ENCODE measurements around the gene MCM5.
A peak's percentile ranks its signal among the peaks of the same experiment; 100 is the strongest.

MCM5 gene

GRCh38 chr22:35411102-35411501 is 11.2 kb downstream of the MCM5 start:
- TF ChIP-seq RAD21 (IDR thresholded peaks at IDR 0.05; ENCODE audit: low read depth) (no peak), ZBTB7A (IDR thresholded peaks at IDR 0.05; ENCODE audit: low read depth) (no peak), MAX (IDR thresholded peaks at IDR 0.05) (no peak), USF1 (IDR thresholded peaks at IDR 0.05) (no peak), NFIC (IDR thresholded peaks at IDR 0.05) (no peak), CREB1 (IDR thresholded peaks at IDR 0.05; ENCODE audit: low read depth) (no peak)

- TF ChIP-seq ZBTB7A (IDR thresholded peaks at IDR 0.05; ENCODE audit: low read depth): no peak
- TF ChIP-seq TAF1 (IDR thresholded peaks at IDR 0.05; ENCODE audit: low read depth): no peak
- TF ChIP-seq RAD21 (IDR thresholded peaks at IDR 0.05; ENCODE audit: low read depth): no peak
- TF ChIP-seq FOXM1 (IDR thresholded peaks at IDR 0.05; ENCODE audit: borderline replicate concordance, low read depth): no peak
- no peak for TF ChIP-seq MAX (IDR thresholded peaks at IDR 0.05)
- no peak for TF ChIP-seq USF1 (IDR thresholded peaks at IDR 0.05)
- TF ChIP-seq CEBPB (IDR thresholded peaks at IDR 0.05): no peak
- no peak for TF ChIP-seq CREB1 (IDR thresholded peaks at IDR 0.05; ENCODE audit: low read depth)
- TF ChIP-seq YY1 (IDR thresholded peaks at IDR 0.05; ENCODE audit: low read depth): no peak
- TF ChIP-seq TCF12 (IDR thresholded peaks at IDR 0.05; ENCODE audit: low read depth): no peak
- no peak for TF ChIP-seq EGR1 (IDR thresholded peaks at IDR 0.05)
- no peak for TF ChIP-seq TEAD4 (IDR thresholded peaks at IDR 0.05)
- TF ChIP-seq REST (IDR thresholded peaks at IDR 0.05; ENCODE audit: low read depth): no peak
These were observed 13.7 kb downstream of the MCM5 start for GRCh38 chr22:35413624-35414023.

GRCh38 chr22:35417606-35418005 is 17.7 kb downstream of the MCM5 start:
- no peak for TF ChIP-seq USF1 (IDR thresholded peaks at IDR 0.05)

- TF ChIP-seq CEBPB (IDR thresholded peaks at IDR 0.05) (0 out of 2 replicates have a peak, but pooled peaks have one; percentile 17), ZBTB7A (IDR thresholded peaks at IDR 0.05; ENCODE audit: low read depth) (no peak), USF1 (IDR thresholded peaks at IDR 0.05) (no peak), EGR1 (IDR thresholded peaks at IDR 0.05) (no peak), MAX (IDR thresholded peaks at IDR 0.05) (no peak)
These were observed 18.1 kb downstream of the MCM5 start for GRCh38 chr22:35418088-35418487.

- no peak for TF ChIP-seq USF1 (IDR thresholded peaks at IDR 0.05)
- TF ChIP-seq REST (IDR thresholded peaks at IDR 0.05; ENCODE audit: low read depth): no peak
- no peak for TF ChIP-seq FOXM1 (IDR thresholded peaks at IDR 0.05; ENCODE audit: borderline replicate concordance, low read depth)
- TF ChIP-seq CREB1 (IDR thresholded peaks at IDR 0.05; ENCODE audit: low read depth): no peak
- no peak for TF ChIP-seq MAX (IDR thresholded peaks at IDR 0.05)
- TF ChIP-seq YY1 (IDR thresholded peaks at IDR 0.05; ENCODE audit: low read depth): no peak
- no peak for TF ChIP-seq ZBTB7A (IDR thresholded peaks at IDR 0.05; ENCODE audit: low read depth)
- no peak for TF ChIP-seq NFIC (IDR thresholded peaks at IDR 0.05)
- TF ChIP-seq EP300 (IDR thresholded peaks at IDR 0.05; ENCODE audit: borderline replicate concordance): no peak
- no peak for TF ChIP-seq RAD21 (IDR thresholded peaks at IDR 0.05; ENCODE audit: low read depth)
- no peak for TF ChIP-seq TCF12 (IDR thresholded peaks at IDR 0.05; ENCODE audit: low read depth)
- TF ChIP-seq TEAD4 (IDR thresholded peaks at IDR 0.05): no peak
- no peak for TF ChIP-seq CEBPB (IDR thresholded peaks at IDR 0.05)
- TF ChIP-seq TAF1 (IDR thresholded peaks at IDR 0.05; ENCODE audit: low read depth): no peak
These were observed 18.8 kb downstream of the MCM5 start for GRCh38 chr22:35418731-35419130.

Data from Ishikawa (cell line).